ENCODE measurements around the gene NRXN3.

NRXN3 gene

GRCh38 chr14:79179985-79180384 is 1009.8 kb downstream of the NRXN3 start:
- DNase-seq: no peak

DNA sequence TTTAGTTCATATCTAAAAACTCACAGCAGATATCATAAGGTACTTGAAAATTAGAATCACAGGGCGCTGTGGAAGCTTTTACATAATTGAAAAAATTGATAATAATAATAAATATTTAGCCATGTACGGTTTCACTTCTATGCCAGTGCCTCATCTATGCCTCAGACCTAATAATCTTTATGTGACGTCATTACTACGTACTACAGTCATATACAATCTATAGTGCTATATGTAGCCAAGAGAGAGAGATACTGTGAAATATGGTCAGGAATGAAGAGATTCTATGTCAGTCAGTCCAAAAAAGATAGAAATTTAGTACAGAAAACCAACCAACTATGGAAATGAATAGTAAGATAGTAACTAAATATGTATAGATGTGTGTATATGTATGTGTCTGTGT is 1010.5 kb downstream of the NRXN3 start:
- DNase-seq: no peak

- DNase-seq: no peak
These were observed 1016.4 kb downstream of the NRXN3 start for GRCh38 chr14:79186523-79186922.

DNA sequence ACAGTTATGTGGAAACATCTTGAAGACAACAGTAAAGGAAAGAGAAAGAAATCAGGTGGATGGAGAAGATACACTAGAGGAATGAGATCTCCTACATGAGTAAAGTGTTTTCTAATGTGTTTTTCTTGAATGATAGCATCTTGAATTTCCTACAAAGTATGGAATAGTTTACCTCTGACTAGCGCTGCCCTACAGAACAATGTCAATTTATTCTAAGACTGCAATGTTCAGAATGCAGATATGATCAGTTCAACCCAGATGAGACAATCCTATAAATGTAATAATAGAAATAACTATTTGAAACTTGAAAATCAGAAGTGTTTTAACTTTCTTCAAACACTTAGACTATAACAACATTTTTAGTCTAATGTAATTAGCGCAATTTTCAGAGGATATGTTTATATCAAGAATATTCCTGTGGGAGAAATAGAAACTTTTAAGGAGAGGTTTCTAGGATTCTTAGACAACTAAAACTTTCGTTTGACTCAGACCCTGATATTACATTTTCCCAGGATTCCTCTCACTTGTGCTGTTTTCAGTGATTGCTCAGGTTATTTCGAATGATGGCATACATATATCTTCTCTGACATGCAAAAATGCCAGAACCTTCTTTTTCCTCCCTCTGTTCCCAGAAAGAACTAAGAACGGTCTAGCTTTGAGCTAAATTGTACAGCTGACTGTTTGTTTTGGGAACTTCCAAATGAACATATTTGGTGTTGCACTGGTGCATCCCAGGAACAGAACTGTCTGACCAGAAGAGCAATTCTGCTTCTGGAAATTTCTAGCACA is 1023.7 kb downstream of the NRXN3 start:
- no peak for DNase-seq

DNA sequence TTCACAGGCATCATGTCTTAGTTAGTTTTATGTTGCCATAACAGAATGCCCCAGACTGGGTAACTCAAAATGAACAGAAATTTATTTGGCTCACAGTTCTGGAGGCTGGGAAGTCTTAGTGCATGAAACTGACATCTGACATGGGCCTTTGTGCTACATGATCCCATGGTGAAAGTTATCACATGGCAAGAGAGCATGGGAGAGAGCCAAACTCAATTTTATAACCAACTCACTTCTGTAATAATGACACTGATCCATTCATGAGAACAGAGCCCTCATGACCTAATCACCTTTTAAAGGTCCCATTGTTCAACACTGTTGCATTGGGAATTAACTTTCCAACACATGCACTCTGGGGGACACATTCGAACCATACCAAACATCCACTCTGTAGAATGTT is 1026.0 kb downstream of the NRXN3 start:
- no peak for DNase-seq

- DNase-seq: no peak
These were observed 1027.3 kb downstream of the NRXN3 start for GRCh38 chr14:79197516-79197915.

- no peak for DNase-seq
These were observed 1029.0 kb downstream of the NRXN3 start for GRCh38 chr14:79199217-79199616.

GRCh38 chr14:79201564-79202207 is 1031.5 kb downstream of the NRXN3 start:
- DNase-seq: no peak

DNA sequence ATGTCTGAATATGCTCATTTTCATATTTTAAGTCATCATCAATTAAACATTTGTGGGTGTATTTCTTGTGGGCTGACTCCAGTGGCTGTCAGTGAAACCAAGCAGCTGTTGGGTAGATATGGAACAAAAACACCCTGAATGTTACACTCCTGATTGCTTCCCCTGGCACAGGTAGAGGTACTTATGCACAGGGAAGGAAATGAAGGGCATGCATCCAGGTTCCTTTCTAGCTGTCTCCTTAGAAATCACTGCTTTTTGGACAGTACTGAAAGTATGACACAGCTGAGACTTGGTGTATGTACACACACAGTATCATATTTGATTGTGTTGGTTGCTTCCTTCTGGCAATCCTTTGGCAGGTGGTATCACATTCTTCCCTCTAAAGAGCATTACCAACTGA is 1034.4 kb downstream of the NRXN3 start:
- DNase-seq: no peak

- no peak for DNase-seq
These were observed 1039.2 kb downstream of the NRXN3 start for GRCh38 chr14:79209418-79209817.

DNA sequence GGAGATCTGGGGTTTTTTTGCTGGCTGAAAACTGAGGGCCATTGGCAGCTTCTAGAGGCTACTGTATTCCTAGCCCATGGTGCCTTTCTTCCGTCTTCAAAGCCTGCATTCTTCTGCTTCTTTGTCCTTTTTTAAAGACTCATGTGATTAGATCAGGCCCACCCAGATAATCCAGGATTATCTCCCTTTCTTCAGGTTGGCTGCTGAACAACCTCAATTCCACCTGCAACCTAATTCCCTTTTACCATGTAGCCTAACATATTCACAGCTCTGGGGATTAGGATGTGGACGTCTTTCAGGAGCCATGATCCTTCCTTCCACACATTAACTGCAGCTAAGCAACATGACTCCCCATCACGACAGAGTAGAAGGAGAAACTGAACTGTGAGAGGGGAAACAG is 1055.6 kb downstream of the NRXN3 start:
- no peak for DNase-seq

DNA sequence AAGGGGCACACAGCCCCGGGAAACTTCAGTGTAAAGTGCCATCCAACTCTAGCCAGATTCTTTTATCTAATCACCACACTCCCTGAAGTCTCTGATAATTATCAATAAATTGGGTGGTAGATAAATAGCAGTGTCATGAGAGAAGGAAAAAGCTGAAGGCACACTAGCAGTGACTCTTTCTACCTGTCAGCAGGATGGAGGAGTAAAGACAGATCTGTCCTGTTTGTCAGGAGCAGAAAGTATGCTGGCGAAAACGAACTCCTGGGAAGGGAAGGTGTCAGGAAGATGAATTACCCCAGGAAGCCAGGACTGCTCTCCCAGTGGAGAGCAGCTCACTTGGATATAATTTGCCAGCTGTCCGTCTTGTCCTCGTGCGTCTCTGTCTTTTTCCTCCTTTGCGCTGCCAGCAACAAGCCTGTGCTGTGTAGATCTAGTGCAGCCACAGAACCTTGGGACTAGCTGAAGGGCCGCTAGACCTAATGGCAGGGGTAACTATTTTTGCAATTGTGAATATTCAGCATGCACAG is 1059.3 kb downstream of the NRXN3 start:
- no peak for DNase-seq

DNA sequence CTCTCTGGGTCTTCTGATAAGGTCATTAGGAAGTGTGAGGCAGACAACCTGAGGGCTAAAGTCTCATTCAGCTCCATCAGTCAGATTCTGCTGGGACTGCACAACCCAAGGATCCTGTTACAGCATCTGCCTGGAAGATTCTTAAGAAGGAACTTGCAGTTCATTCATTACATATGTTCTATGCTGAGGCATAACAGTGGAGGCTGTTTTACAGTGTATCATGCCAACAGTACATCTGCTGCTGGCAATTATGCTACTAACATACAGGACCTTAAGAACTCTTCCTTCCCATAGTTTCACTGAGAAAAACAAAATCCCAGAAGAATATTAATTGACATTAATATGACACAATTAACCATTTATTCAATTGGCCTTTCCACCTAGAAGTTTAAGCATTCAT is 1072.5 kb downstream of the NRXN3 start:
- no peak for DNase-seq

DNA sequence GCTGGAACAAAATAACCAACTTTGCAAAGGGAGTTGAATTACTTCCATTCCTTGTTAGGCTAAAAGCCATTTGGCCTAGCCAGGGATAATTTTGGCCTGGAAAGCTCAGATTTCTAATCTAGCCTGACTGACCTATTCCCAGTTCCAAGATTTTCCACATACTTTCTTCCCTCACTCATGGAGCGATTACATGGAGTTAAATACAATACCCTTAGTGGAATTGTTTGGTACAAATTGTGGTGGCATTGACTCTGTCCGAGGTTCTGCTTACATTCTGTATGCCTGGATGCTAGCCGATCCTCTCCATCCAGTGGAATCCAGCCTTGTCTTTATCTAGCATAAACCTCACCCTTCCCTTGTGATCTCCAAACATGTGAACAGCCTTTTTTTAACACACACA is 1076.0 kb downstream of the NRXN3 start:
- DNase-seq: no peak

- no peak for DNase-seq
These were observed 1078.0 kb downstream of the NRXN3 start for GRCh38 chr14:79248126-79248525.

- no peak for DNase-seq
These were observed 1078.6 kb downstream of the NRXN3 start for GRCh38 chr14:79248771-79249170.

DNA sequence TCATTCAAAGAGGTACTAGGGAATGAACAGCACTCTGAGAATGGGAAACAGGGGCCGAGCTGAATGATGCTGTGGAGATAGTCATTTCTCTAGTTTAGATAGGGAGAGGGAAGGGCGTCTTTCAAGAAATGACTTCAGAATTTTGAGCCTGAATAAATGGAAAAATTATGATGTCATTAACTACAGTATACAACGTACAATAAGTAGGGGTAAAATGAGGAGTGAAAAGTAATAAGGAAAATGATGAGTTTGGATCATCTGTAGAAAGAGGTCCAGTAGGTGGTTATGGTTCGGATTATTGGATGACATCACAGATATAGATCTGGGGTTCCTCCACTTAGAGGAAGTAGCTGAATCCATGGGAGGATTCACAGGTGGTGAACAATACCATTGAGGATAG is 1081.1 kb downstream of the NRXN3 start:
- no peak for DNase-seq

DNA sequence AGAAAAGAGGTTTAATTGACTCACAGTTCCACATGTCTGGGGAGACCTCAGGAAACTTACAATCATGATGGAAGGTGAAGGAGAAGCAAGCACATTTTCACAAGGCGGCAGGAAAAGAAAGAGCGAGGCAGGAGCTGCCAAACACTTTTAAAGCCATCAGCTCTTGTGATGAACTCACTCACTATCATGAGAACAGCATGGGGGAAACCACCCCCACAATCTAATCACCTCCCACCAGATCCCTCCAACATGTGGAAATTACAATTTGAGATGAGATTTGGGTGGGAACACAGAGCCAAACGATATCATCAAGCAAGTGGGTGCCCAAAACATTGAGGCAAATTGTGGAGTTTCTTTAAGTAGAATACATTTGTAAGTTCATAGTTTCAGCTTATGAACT is 1083.4 kb downstream of the NRXN3 start:
- DNase-seq: no peak

GRCh38 chr14:79254069-79254775 is 1084.0 kb downstream of the NRXN3 start:
- DNase-seq: no peak

DNA sequence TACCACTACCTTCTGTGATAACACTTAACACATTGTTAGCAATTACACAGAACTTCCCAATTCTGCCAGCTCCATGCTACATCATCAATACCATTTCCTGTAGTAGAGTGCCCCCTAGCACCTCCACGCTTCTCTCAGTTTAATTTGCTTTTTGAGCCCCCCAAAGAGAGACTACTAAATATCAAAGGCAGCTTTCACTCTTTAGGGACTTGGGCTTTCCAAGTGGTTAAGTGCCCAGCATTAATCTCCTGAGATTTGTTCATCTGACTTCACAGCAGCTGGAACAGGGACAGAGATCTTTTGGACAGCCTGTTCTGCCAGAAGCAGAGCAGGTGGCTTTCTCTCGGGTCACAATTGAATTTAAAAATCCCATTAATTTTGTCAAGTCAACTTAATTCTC is 1086.2 kb downstream of the NRXN3 start:
- no peak for DNase-seq

- DNase-seq: no peak
These were observed 1090.2 kb downstream of the NRXN3 start for GRCh38 chr14:79260406-79260805.

GRCh38 chr14:79265366-79265946 is 1095.3 kb downstream of the NRXN3 start:
- no peak for DNase-seq

DNA sequence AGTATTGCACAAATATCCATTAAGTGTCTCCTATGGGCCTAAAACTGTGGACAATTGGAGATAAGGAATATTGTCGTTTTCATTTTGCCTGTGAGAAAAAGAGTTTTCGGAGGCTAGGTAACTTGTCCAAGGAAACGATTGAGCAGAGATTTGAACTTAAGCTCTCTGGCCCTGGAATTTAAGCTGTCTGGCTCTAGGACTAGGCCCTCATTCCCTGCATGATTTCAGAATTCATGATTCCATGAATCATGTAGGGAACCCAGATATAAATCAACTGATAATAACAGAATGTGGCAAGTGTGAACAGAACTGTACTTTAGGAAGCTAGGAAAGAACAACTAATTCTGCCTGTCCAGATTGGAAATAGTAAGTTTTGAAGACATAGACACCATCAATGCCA is 1100.2 kb downstream of the NRXN3 start:
- no peak for DNase-seq

GRCh38 chr14:79271122-79271521 is 1100.9 kb downstream of the NRXN3 start:
- DNase-seq: no peak
